DOHH2 (cell line): ENCODE measurements around the gene TMEM74B.

ENCODE experiments used
- EZH2phosphoT487 ChIP-seq: fragments of 200-600 bp; sonication (generic); IDR thresholded peaks from 2 replicates; pipeline ENCODE4 v1.6.1; 2017; ENCODE audit warnings: borderline replicate concordance, mild to moderate bottlenecking, antibody characterized with exemption, low read length, moderate library complexity, mixed read lengths
- TF ChIP-seq, protein P1 (sequence below): fragments of 200-600 bp; sonication (generic); IDR thresholded peaks from one replicate; pipeline ENCODE4 v1.5.1; 2014; ENCODE audit warnings: antibody characterized with exemption, mild to moderate bottlenecking, low read depth, low read length; ENCODE audit not compliant: poor library complexity, severe bottlenecking

DNA sequence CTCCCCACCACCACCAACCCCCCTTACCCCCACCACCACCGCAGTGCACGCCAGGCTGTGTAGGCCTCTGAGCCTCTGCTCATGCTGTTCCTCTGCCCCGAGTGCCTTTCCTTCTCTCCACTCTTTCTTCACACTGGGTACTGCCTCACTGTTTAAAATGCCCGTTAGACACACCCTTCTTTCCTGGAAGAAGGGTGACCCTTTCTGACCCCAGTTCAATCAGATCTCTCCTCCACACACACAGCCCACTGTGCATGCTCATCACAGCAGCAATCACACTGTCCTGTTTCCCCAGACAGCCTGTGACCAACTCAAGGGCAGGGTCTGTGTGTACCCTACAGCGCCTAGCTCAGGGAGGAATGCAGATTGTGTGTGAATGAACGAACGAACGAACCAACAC, 10.0 kb downstream of the TMEM74B start:
- TF ChIP-seq, protein P1, sequence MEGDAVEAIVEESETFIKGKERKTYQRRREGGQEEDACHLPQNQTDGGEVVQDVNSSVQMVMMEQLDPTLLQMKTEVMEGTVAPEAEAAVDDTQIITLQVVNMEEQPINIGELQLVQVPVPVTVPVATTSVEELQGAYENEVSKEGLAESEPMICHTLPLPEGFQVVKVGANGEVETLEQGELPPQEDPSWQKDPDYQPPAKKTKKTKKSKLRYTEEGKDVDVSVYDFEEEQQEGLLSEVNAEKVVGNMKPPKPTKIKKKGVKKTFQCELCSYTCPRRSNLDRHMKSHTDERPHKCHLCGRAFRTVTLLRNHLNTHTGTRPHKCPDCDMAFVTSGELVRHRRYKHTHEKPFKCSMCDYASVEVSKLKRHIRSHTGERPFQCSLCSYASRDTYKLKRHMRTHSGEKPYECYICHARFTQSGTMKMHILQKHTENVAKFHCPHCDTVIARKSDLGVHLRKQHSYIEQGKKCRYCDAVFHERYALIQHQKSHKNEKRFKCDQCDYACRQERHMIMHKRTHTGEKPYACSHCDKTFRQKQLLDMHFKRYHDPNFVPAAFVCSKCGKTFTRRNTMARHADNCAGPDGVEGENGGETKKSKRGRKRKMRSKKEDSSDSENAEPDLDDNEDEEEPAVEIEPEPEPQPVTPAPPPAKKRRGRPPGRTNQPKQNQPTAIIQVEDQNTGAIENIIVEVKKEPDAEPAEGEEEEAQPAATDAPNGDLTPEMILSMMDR = no peak
- TF ChIP-seq EZH2phosphoT487 = no peak
